D721Med (cell line): ENCODE measurements around the gene CWH43.

Experiments used
- DNase-seq: peaks from one replicate; pipeline ENCODE4 v3.0.0; 2011; ENCODE audit warnings: low spot score; ENCODE audit not compliant: insufficient read length
- FAIRE-seq: peaks from 2 replicates; lab custom pipeline; 2011; peaks lifted over from hg19 to GRCh38; lab: Jason Lieb, UNC
- CTCF ChIP-seq: IDR thresholded peaks from 2 replicates; pipeline ENCODE4 v1.5.1; 2012; ENCODE audit warnings: mild to moderate bottlenecking, control low read depth; ENCODE audit not compliant: insufficient read depth; ENCODE audit errors: missing control alignments

Gene CWH43

DNA sequence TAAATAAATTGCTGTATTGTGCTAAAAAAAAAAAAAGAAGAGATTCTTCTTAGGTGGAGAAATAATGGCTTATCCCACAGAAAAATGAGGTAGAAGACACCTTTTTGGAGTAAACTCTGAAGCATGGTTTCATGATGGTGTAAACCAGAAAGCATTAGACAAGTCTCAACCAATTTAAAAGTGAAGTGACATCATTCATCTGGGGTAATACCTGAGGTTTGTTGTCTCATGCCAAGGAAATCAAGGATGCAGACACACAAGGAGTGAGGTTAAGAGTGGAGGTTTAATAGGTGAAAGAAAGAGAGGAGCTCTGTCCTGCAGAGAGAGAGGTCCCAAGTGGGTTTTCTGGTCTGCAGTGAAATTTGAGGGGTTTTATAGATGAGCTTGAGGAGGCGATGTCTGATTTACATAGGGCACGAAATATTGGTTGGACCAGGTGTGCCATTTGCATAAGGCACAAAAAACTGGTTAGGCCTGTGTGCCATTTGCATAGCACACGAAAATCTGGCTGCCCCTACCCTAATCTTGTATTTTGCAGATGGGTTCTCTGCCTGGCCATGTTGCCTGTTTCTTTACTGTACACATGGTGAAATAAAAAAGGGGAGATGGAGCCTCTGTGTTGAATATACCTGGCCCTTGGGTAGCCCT is 25.0 kb upstream of the CWH43 start:
- TF ChIP-seq CTCF: no peak
- FAIRE-seq: no peak
- DNase-seq: no peak

DNA sequence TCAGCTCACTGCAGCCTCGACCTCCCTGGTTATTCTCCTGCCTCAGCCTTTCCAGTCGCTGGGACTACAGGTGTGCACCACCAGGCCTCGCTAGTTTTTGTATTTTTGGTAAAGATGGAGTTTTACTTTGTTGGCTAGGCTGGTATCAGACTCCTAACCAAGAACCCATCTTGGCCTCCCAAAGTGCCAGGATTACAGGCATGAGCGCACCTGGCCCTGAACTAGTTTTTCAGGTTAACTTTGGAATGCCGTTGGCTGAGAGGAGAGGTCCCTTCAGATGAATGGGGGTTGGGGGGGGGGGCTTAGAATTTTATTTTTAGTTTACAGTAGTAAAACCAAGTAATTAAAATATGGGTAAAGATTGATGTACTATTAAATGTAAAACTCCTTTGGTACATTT is 23.4 kb upstream of the CWH43 start:
- DNase-seq: no peak
- no peak for TF ChIP-seq CTCF
- no peak for FAIRE-seq

GRCh38 chr4:48963042-48963679 is 22.9 kb upstream of the CWH43 start:
- DNase-seq (no peak), FAIRE-seq (no peak)
- TF ChIP-seq CTCF: peak; percentile 100

- no peak for FAIRE-seq
- no peak for DNase-seq
- no peak for TF ChIP-seq CTCF
These were observed 19.0 kb upstream of the CWH43 start for GRCh38 chr4:48967101-48967500.

- TF ChIP-seq CTCF: no peak
- FAIRE-seq: no peak
- no peak for DNase-seq
These were observed 18.4 kb upstream of the CWH43 start for GRCh38 chr4:48967631-48968030.

- TF ChIP-seq CTCF: no peak
- DNase-seq (no peak), FAIRE-seq (no peak)
These were observed 17.3 kb upstream of the CWH43 start for GRCh38 chr4:48968814-48969213.

GRCh38 chr4:48970471-48970921 is 15.6 kb upstream of the CWH43 start:
- no peak for TF ChIP-seq CTCF
- FAIRE-seq (no peak), DNase-seq (no peak)
